CMK (cell line): ENCODE data around the gene MAG.

ENCODE experiments used
- DNase-seq: peaks from one replicate; pipeline ENCODE4 v3.0.0-alpha.2; 2010; ENCODE audit warnings: low read depth

Gene MAG

GRCh38 chr19:35363001-35363590, 71.1 kb downstream of the MAG start:
- DNase-seq = no peak
